ENCODE data around the gene MLXIPL.

DNA sequence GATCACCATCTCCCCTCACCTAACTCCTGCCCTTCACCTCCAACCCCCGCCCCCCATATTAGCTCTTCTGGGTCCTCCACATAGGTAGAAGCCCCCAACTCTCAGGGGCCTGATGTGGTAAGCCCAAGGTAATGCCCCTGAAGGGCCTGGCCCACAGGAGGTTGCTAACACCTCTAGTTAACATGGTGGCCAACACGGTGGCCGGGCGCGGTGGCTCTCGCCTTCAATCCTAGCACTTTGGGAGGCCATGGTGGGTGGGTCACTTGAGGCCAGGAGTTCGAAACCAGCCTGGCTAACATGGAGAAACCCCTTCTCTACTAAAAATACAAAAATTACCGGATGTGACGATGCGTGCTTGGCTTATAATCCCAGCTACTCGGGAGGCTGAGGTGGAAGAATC is 954 bp upstream of the MLXIPL start:
- no peak for TF ChIP-seq CTCF (conservative IDR thresholded peaks at IDR 0.05 in 1 of 2, IDR thresholded peaks at IDR 0.05 in 1 of 2; ENCODE audit: extremely low read depth in 1 of 2, insufficient read depth in 1 of 2, low read depth in 1 of 2, low read length in 2 of 2)
- no peak for TF ChIP-seq EZH2 (IDR thresholded peaks at IDR 0.05; ENCODE audit: borderline replicate concordance, low read length)

All from mammary epithelial cell (primary cell).